ENCODE measurements around the gene TSSK6.

- TF ChIP-seq CTCF (IDR thresholded peaks at IDR 0.05), result no peak
- no peak for TF ChIP-seq POLR2A (IDR thresholded peaks at IDR 0.05)
These were observed 1.9 kb upstream of the TSSK6 start for GRCh38 chr19:19517235-19517619.

All from testis (tissue), 2 donors.